ENCODE results near the gene GBP1.

GRCh38 chr1:89065079-89065868 is at the start of gene GBP1:
- TF ChIP-seq, protein P1, sequence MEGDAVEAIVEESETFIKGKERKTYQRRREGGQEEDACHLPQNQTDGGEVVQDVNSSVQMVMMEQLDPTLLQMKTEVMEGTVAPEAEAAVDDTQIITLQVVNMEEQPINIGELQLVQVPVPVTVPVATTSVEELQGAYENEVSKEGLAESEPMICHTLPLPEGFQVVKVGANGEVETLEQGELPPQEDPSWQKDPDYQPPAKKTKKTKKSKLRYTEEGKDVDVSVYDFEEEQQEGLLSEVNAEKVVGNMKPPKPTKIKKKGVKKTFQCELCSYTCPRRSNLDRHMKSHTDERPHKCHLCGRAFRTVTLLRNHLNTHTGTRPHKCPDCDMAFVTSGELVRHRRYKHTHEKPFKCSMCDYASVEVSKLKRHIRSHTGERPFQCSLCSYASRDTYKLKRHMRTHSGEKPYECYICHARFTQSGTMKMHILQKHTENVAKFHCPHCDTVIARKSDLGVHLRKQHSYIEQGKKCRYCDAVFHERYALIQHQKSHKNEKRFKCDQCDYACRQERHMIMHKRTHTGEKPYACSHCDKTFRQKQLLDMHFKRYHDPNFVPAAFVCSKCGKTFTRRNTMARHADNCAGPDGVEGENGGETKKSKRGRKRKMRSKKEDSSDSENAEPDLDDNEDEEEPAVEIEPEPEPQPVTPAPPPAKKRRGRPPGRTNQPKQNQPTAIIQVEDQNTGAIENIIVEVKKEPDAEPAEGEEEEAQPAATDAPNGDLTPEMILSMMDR (IDR thresholded peaks at IDR 0.05) = no peak
- TF ChIP-seq POLR2A (IDR thresholded peaks at IDR 0.05) = no peak
